Measurements from ENCODE around the gene SNX14.
A peak's percentile ranks its signal among the peaks of the same experiment; 100 is the strongest.
"Not testable (repeated sequence)": the region's sequence is repeated elsewhere in the genome, so short reads cannot be mapped to it uniquely, and the experiment has no call there.

The SNX14 gene, protein sequence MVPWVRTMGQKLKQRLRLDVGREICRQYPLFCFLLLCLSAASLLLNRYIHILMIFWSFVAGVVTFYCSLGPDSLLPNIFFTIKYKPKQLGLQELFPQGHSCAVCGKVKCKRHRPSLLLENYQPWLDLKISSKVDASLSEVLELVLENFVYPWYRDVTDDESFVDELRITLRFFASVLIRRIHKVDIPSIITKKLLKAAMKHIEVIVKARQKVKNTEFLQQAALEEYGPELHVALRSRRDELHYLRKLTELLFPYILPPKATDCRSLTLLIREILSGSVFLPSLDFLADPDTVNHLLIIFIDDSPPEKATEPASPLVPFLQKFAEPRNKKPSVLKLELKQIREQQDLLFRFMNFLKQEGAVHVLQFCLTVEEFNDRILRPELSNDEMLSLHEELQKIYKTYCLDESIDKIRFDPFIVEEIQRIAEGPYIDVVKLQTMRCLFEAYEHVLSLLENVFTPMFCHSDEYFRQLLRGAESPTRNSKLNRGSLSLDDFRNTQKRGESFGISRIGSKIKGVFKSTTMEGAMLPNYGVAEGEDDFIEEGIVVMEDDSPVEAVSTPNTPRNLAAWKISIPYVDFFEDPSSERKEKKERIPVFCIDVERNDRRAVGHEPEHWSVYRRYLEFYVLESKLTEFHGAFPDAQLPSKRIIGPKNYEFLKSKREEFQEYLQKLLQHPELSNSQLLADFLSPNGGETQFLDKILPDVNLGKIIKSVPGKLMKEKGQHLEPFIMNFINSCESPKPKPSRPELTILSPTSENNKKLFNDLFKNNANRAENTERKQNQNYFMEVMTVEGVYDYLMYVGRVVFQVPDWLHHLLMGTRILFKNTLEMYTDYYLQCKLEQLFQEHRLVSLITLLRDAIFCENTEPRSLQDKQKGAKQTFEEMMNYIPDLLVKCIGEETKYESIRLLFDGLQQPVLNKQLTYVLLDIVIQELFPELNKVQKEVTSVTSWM
- 22.7 to 28.7 reads per million in 2 donors for total RNA-seq

DNA sequence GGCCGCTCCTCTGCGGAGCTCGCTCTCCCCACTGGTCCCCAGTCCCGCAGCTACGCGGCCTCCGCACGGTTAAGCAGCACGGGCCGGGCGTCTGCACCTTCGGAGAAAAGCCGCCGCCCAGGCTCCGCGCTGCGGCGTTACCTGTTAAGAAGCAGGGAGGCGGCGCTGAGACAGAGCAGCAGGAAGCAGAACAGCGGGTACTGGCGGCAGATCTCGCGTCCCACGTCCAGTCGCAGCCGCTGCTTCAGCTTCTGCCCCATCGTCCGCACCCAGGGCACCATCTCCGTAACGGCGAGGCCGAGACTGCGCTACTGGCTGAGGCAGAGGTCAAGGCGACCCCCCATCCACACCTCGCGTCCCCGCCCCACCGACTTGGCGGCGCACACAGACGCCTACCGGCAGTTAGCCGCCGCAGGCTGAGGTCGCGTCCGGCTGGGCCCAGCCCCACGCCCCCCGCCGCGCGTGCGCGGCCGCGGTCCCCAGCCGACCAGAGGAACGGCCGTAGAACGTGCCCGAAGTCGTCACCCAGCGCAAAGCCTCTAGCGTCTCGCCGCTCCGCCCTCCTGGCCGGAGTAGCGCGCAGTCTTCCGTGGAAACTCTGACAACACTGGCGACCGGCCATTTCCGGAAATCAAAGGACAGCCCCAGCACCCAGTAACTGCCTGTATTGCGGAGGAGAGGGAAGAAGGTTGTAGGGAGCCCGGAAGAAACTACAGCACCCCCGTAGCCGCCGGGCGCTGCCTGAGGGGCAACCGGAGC, at the start of gene SNX14:
Gene SNX14 (minus strand): TSS at position 421 of the 759 bp plus-strand sequence. CDS start 140 bp downstream, at position 281.
- peak; percentile 60 for DNase-seq

DNA sequence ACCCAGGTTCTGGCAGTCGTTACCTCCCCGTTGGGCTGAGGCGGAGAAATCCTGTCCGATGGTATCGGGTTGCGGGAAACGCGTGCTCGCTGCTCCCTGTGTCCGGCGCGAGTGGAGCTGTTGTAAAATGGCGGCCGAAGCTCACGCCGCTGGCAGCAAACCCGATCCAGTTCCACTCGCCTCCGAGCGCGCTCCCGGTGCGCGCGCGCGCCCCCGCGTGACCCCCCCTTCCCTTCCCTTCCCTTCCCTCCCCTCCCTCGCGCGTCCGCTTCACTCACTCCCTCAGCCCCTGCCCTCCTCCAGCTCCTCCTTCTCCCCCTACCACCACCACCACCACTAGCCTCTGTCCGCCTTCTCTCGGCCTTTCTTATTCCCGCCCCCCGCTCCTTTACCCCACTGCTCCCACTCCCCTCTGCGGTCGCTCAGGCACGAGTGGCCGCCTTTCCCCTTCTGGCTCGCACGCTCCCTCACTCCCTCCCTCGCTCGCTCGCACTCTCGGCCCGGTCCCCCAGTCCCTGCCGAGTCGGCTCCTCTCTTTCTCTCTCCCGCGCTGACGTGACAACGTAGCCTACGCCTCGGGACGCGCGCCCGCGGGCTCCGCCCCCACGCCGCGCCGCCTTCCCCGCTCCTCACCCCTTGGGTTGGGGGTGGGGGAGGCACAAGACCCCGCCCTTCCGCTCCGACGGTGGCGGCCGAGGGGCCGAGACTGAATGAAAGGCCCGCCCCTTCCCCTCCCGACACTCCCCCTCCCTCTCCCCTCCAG, 49.3 kb upstream of the SNX14 start, which contains the start of gene SYNCRIP:
Gene SYNCRIP (minus strand): TSS at position 113 of the 763 bp plus-strand sequence. CDS start 1,447 bp downstream, outside the sequence.
- DNase-seq, result peak; percentile 96

DNA sequence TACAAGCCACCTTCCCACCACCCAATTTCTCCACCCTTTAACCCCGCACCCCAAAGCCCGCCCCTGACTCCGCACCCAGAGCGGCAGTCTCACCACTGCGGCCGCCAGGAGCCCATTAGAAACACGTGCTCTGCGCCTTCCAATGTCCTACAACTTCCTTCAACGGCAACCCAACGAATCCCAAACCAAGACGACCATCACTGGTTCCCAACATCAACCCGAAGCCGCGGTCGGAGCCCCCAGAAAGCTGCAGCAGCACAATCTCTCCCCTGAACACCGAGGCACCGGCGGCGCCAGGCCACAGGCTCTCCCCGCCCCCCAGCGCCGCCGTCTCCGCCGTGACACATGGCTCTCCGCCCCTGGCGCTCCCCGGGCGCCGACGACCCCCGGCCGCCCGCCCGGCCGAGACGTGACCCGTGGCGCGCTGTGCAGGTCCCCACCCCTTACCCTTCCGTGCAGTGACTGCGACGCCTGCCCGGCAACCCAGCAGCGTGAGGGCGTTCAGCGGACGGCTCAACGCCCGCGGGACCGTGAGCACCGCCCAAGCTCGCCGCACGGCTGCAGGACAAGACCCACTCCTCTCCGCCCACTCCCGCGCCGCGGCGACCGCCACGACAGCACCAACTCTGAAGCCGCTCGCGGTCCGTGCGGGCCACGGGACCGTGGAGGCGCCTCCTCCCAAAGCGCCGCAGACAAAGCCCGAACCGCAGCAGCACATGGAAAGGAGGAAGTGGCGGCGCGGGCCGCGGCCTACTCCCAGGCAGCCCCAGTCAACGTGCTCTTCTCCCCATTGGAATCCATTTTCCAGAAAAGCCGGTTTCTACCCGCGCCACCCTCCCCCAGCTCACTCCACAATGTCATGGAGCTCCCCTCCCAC, 48.5 kb upstream of the SNX14 start:
- DNase-seq, result peak; percentile 51

DNA sequence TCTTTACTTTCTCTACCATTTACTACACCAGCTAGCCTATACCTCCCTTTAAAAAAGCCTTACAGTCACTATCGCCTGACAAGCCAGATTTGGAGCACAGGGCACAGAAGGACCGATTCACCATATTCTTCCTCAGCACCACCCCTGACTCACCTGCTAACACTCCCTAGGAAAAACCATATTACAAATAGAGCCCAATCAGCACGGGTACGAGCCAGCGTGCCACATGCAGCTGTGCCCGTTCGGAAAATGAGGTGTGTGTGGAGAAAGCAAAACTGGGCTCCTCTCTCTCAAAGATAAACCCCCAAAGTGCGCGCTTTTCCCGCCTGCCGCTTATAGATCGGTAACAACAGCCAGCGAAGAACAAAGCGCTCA, 47.9 kb upstream of the SNX14 start:
- DNase-seq, result no peak

DNA sequence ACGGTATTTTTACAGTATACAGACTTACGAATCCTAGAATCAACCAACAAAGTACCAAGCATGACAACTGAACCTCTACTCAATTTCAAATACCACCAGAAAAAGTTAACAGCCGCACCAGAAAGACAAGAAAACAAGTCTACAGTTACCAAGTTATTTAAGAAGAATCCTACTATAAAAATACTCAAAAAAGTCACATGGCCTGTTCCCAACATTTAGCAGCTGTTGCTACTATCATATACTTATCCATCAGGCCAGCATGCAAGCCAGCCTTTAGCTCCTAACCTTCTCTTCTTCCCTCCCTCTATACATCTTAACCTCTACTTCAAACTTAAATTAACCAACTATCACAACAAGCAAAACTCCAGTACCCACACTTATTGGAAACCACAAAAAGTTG, 47.2 kb upstream of the SNX14 start:
- no peak for DNase-seq

DNA sequence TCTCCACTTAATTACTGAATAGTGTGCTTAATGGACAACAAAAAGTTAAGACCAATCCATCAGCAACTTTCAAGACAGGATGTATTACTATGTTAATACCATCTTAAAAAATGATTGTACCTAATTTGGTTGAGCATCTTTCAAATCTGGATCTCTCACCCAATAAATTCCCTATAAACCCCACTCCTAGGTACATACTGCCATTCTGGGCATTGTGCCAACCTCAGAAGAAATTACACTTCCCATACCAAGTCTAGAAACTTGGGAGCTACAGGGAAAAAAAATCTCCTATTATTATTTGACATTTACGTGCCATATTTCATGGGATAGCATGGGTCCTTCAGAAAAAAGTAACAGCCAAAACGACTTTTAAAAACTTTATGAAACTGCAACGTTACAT, 43.9 kb upstream of the SNX14 start:
- DNase-seq, result no peak

DNA sequence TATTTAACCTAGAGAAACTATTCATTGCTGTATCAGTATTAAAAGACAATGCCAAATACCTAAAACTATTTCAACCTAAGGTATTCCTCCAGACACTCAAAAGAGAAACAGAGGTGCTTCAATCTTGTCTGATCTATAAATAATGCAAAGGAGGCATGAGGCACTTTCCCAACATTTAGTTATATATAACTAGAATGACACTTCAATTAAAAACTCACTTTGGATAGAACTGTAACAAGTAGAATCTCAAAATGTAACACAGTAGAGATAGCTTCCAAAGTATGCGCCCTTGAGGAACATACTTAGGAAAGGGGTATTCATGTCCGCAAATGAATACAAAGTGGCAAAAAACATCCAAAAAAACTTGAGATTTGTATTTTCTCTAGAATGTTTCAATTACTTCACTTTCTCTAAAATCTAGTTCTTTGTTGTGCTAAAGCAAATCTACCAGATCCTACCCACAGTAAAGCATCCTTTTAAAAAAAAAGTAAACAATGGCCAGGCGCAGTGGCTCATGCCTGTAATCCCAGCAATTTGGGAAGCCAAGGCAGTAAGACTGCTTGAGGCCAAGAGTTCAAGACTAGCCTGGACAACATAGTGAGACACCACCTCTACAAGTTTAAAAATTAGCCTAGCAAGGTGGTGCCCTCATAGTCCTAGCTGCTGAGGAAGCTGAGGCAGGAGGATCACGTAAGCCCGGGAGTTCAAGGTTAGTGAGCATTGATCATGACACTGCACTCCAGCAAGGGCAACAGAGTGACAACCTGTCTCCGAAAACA, 38.7 kb upstream of the SNX14 start:
- DNase-seq, result no peak

DNA sequence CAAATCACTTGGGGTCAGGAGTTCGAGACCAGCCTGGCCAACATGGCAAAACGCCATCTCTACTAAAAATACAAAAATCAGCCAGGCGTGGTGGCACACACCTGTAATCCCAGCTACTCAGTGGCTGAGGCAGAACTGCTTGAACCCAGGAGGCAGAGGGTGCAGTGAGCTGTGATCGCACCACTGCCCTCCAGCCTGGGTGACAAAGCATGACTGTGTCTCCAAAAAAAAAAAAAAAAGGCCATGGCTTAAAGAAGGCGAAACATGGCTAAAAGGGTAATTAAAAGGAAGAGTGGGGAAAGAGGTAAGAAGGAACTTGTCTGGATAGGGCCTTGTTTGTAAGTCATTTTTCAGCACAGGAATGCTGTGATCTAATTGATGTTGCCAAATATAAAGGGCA, 37.5 kb upstream of the SNX14 start:
- DNase-seq, result not testable (repeated sequence)

DNA sequence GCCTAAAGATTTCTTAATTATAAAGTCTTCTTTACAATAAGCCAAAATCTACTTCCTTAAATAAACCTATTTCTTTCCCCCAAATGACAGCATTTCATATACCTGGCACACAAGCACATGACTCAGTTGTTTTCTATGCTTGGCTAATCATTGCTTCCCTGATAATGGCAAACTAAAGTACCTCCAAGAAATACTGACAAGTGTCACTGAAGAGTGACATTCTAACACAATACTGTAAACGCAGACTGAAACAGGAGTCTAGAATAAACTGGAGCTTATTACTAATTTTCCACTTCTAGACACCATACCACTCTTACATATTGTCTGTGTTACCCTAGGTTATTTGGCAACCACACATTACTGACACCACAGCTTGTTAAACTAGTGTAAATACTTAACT, 34.7 kb upstream of the SNX14 start:
- DNase-seq, result no peak

DNA sequence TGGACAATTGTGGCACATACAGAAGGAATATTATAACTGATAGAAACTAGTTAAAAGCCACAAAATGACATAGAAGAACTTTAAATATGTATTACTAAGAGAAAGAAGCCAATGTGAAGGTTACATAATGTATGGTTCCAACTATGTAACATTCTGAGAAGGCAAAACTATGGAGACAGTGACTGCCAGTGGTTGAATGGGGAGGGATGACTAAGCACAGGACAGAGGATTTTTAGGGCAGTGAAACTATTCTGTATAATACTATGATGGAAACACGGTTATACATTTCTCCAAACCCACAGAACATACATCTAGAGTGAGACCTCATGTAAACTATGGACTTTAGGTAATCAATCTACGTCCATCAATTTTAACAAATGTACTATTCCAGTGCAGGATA, 26.6 kb upstream of the SNX14 start:
- no peak for DNase-seq

DNA sequence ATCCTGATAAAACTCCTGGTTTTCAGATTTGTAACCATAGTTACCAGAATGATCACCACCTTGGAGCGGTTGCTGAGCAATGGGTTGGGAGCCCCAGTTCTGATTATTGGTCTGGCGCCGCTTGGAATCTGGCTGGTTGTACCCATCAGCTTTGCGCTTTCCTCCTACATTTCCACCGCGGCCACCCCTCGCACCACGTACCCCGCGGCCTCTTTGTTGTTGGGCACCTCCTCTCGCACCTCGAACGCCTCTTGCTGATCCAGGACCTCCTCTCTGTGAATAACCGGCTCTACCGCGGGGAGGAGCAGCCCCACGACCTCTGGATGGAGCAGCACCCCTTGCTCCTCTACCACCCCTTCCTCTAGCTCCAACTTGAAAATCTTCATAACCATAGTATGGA, 21.1 kb upstream of the SNX14 start:
- no peak for DNase-seq

DNA sequence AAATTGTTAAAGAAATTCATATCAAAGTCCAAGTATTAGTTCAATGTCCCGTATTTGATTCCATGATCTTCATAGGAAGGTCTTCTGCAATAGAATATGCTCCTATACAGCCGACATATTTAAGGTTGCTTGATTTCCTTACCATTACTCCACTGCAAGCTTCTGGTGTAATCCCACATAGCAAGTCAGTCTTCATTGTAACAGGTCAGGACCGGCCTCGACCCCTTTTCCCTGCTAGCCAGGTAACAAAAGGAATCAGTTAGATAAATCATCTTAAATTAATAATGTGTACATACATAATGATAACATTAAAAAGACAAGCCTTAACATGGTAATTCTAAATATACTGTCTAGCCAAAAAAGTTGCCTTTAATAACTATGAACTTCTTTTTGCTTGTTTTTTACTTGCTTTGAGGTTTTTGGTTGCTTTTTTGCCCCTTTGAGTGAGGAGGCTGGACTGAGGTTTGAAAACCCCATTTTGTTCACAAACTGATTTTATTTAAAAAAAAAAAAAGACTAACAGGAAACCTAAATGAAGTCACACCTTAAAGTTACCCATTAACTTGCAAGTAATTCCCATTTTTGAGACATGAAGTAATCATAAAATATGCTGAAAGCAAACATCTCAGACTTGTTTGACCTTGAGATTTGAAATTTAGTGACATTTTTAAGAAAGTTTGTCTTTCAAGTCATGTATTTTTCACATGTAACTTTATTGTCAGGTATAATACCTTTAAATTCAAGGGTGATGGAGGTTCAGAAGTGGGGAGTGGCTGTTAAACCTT, 19.2 kb upstream of the SNX14 start:
- no peak for DNase-seq

DNA sequence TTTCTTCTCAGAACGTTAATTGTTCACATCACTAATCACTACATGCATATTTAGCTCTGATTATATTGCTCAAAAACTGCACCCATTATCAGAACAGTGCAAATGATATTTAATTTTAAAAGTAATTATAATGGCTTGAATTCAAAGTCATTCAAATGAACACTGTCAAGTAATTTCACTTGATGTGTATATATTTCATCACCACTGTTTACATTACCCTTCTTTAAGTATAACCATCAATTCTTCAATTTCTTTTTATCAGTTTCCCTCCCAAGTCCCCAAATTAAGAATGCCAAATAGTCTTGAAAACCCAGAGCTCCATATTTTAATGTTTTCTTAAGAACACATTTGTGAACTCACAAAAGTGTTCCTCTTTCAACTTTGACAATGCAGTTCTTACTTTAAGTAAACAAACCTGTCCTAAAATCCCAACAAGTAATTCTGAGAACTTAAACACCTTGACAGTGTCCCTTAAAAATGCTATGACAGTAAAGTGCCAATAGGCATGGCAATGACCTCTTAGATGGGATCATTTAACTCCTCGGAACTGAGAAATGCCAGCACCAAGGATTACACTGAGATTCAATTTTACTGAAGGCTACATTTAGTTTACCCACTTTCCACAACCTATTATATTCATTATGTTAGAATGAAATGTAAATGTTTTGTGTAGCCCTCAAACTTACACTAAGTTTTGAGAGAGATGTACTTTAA, 16.7 kb upstream of the SNX14 start:
- no peak for DNase-seq

DNA sequence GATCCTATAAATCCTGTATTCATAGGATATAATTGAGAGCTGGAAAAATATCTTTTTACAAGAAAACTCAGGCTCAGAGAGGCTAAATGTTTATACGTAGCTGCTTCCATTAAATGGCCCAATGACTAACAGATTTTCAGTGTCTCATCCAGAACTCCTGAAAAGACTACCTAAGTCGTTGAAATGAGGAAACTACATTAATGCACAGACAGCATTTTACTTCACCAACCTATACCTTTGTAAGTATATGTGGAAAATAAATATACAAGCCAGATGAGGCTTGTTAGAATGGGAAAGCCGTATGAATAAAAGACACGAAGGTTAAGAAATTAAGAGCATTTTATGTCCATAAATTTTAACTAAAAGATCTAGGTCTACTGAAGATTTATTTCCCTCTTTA, 8.4 kb upstream of the SNX14 start:
- no peak for DNase-seq

DNA sequence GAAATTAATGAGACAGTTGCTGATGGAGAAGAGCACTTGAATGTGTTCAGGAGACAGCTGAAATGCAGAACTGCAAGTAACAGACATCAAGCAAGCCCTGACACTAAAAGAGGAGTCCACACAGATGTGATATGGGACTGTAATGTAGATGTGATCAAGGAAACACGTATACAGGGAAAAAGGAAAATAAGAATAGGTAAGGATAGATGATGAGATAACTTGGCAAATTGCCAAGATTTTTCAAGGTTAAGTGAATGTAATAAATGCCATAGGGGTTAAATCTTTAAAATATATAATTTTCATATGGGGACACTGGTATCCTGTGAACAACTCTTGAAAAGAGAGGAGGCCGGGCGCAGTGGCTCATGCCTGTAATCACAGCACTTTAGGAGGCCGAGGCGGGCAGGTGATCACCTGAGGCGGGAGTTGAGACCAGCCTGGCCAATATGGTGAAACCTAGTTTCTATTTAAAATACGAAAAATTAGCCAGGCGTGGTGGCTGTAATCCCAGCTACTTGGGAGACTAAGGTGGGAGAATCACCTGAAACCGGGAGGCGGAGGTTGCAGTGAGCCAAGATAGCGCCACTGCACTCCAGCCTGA, 7.2 kb upstream of the SNX14 start:
- DNase-seq, result no peak

DNA sequence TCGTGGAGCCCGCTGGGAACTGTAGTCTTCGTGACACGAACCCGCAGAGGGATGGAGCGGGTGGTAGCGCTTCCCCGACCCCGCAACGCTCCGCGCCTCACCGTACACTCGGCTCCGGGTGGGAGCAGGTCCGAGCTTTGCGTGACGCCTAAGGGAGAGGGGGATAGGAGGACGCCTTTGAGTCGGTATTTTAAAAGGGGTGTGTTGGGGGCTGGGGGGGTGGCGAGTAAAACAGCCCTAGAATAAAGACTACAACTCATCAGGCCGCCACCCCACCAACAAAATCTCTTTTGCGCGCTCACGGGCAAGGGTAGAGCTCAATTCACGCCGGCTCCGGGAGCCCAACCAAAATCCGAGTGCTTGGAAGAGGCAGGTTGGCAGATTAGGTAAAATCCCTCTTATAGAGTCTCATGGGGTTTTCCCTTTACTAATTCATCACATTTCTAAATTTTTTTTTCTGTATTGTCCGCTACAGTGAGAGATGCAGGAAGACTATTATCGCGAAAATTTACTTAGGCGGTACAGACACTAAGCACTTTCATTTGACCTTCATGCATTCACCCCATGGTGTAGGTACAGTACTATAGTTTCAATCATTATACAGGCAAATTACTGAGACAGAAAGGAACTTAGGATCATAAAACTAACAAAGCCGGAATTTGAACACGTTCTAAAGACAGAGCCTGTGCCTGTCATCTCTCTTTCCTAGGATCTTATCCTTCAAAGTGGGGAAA, 706 bp upstream of the SNX14 start:
- DNase-seq, result peak; percentile 38

DNA sequence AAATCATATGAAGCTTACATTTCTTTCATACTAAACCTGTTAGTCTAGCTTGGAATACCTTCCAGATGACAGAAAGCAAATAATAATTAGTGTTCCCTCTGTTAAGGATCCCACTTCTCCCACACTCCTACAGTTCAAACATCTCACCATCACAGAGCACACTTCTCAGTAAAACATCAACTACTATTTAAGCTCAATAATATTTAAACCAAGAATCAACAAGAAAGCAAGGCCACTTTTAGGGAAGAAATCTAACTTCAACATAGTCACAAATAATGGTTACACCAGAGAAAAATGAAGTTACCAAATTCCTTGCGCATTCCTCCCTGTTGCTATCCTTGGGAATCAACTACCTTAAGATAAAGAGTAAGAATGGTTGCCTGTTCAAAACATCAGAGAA, 1.6 kb downstream of the SNX14 start:
- no peak for DNase-seq

DNA sequence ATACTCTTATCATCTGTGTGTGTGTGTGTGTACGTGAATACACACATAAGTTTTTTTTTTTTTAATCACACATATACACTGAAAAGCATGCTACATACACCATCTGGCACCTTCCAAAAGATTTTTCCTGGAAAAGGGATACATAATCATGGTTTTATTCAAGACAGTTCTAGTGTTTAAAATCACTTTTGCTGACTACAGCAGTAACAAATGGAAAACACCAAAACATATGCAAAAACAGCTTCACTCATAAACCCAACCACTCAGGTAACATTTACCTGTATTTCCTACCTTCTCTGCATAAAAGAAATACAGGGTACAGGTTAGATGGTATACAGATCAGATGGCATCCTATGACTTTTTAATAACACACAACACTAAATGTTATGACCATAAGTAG, 2.5 kb downstream of the SNX14 start:
- DNase-seq, result no peak

Data from T-helper 9 cell (primary cell).